ENCODE data around the gene LRRC28.

LRRC28 gene

GRCh38 chr15:99279290-99279689 is 28.0 kb downstream of the LRRC28 start:
- DNase-seq (ENCODE audit: insufficient read length) (no peak), FAIRE-seq (no peak)
- no peak for TF ChIP-seq POLR2A (IDR thresholded peaks at IDR 0.05; ENCODE audit: low read depth, low read length)
- no peak for TF ChIP-seq TAF1 (IDR thresholded peaks at IDR 0.05; ENCODE audit: borderline replicate concordance, low read depth, low read length)
- TF ChIP-seq POLR2AphosphoS5 (IDR thresholded peaks at IDR 0.05; ENCODE audit: low read depth, low read length), result no peak

DNA sequence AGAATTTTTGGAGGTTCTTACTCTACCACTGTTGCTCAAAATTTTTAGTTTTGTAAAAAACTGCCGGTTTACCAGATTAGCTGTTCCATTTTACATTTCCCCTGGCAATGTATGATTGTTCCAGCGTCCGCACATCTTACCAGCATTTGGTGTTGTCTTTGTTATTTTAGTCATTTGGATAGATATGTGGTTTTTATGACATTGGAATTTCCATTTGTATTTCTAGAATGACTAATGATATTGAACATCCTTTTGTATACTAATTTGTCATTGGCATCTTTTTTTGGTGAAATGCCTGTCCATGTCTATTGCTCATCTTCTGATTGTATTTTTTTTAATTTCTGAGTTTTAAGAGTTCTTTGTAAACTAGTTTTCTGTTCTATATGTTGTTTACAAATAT is 28.5 kb downstream of the LRRC28 start:
- TF ChIP-seq POLR2A (IDR thresholded peaks at IDR 0.05; ENCODE audit: low read depth, low read length) (no peak), TAF1 (IDR thresholded peaks at IDR 0.05; ENCODE audit: borderline replicate concordance, low read depth, low read length) (no peak), POLR2AphosphoS5 (IDR thresholded peaks at IDR 0.05; ENCODE audit: low read depth, low read length) (no peak)
- DNase-seq (ENCODE audit: insufficient read length), result no peak
- FAIRE-seq, result no peak

- TF ChIP-seq POLR2A (IDR thresholded peaks at IDR 0.05; ENCODE audit: low read depth, low read length) (no peak), TAF1 (IDR thresholded peaks at IDR 0.05; ENCODE audit: borderline replicate concordance, low read depth, low read length) (no peak), POLR2AphosphoS5 (IDR thresholded peaks at IDR 0.05; ENCODE audit: low read depth, low read length) (no peak)
- DNase-seq (ENCODE audit: insufficient read length) (no peak), FAIRE-seq (no peak)
Observed at GRCh38 chr15:99282121-99282520, 30.8 kb downstream of the LRRC28 start.

DNA sequence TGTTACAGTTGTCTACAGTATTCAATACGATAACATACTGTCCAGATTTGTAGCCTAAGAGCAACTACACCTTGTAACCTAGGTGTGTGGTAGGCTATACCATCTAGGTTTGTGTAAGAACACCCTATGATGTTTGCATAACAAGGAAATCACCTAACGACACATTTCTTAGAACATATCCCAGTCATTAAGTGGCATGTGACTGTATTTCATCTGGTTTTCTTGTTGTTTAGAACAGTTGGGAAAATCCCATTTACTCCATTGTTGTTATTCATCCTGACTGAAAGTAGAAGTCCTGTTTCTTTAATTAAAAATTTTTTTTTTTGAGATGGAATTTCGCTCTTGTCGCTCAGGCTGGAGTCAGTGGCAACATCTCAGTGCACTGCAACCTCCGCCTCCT is 31.3 kb downstream of the LRRC28 start:
- FAIRE-seq, result no peak
- TF ChIP-seq POLR2A (IDR thresholded peaks at IDR 0.05; ENCODE audit: low read depth, low read length), result no peak
- no peak for TF ChIP-seq POLR2AphosphoS5 (IDR thresholded peaks at IDR 0.05; ENCODE audit: low read depth, low read length)
- TF ChIP-seq TAF1 (IDR thresholded peaks at IDR 0.05; ENCODE audit: borderline replicate concordance, low read depth, low read length), result no peak
- no peak for DNase-seq (ENCODE audit: insufficient read length)

GRCh38 chr15:99283717-99284116 is 32.4 kb downstream of the LRRC28 start:
- FAIRE-seq (no peak), DNase-seq (ENCODE audit: insufficient read length) (no peak)
- TF ChIP-seq TAF1 (IDR thresholded peaks at IDR 0.05; ENCODE audit: borderline replicate concordance, low read depth, low read length) (no peak), POLR2AphosphoS5 (IDR thresholded peaks at IDR 0.05; ENCODE audit: low read depth, low read length) (no peak), POLR2A (IDR thresholded peaks at IDR 0.05; ENCODE audit: low read depth, low read length) (no peak)

GRCh38 chr15:99291643-99292042 is 40.4 kb downstream of the LRRC28 start:
- DNase-seq (ENCODE audit: insufficient read length) (no peak), FAIRE-seq (no peak)
- TF ChIP-seq POLR2A (IDR thresholded peaks at IDR 0.05; ENCODE audit: low read depth, low read length) (no peak), POLR2AphosphoS5 (IDR thresholded peaks at IDR 0.05; ENCODE audit: low read depth, low read length) (no peak), TAF1 (IDR thresholded peaks at IDR 0.05; ENCODE audit: borderline replicate concordance, low read depth, low read length) (no peak)

- FAIRE-seq, result no peak
- TF ChIP-seq POLR2A (IDR thresholded peaks at IDR 0.05; ENCODE audit: low read depth, low read length) (no peak), TAF1 (IDR thresholded peaks at IDR 0.05; ENCODE audit: borderline replicate concordance, low read depth, low read length) (no peak), POLR2AphosphoS5 (IDR thresholded peaks at IDR 0.05; ENCODE audit: low read depth, low read length) (no peak)
Observed at GRCh38 chr15:99295840-99296239, 44.6 kb downstream of the LRRC28 start.

DNA sequence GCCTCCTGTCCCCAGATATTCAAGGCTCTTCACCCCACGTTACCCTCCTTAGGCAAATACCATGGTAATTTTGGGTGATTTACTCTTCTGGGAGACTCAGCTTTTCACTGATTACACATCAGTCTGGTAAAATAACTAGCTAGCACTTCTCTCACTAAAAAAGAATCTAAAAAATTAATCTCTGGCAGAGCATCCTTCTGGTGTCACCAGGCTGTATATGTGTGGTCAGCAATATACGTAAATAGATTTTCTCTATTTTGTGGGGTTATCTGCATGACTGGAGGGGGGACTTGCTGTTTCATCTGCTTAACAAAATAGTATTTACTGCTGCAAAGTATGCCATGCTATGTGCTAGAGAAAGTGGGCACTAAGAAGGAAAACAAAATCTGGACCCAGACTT is 45.1 kb downstream of the LRRC28 start:
- TF ChIP-seq POLR2AphosphoS5 (IDR thresholded peaks at IDR 0.05; ENCODE audit: low read depth, low read length), result no peak
- no peak for TF ChIP-seq TAF1 (IDR thresholded peaks at IDR 0.05; ENCODE audit: borderline replicate concordance, low read depth, low read length)
- FAIRE-seq (no peak), DNase-seq (ENCODE audit: insufficient read length) (no peak)

More at GRCh38 chr15:99295840-99296239, 44.6 kb downstream of the LRRC28 start:
- no peak for DNase-seq (ENCODE audit: insufficient read length)

- no peak for TF ChIP-seq POLR2AphosphoS5 (IDR thresholded peaks at IDR 0.05; ENCODE audit: low read depth, low read length)
- no peak for TF ChIP-seq TAF1 (IDR thresholded peaks at IDR 0.05; ENCODE audit: borderline replicate concordance, low read depth, low read length)
- no peak for TF ChIP-seq POLR2A (IDR thresholded peaks at IDR 0.05; ENCODE audit: low read depth, low read length)
- DNase-seq (ENCODE audit: insufficient read length) (no peak), FAIRE-seq (no peak)
Observed at GRCh38 chr15:99303907-99304306, 52.6 kb downstream of the LRRC28 start.

GRCh38 chr15:99305761-99306505 is 54.7 kb downstream of the LRRC28 start:
- TF ChIP-seq POLR2A (IDR thresholded peaks at IDR 0.05; ENCODE audit: low read depth, low read length) (no peak), TAF1 (IDR thresholded peaks at IDR 0.05; ENCODE audit: borderline replicate concordance, low read depth, low read length) (no peak), POLR2AphosphoS5 (IDR thresholded peaks at IDR 0.05; ENCODE audit: low read depth, low read length) (no peak)
- no peak for DNase-seq (ENCODE audit: insufficient read length)
- no peak for FAIRE-seq

- DNase-seq (ENCODE audit: insufficient read length) (no peak), FAIRE-seq (no peak)
- no peak for TF ChIP-seq POLR2A (IDR thresholded peaks at IDR 0.05; ENCODE audit: low read depth, low read length)
- no peak for TF ChIP-seq TAF1 (IDR thresholded peaks at IDR 0.05; ENCODE audit: borderline replicate concordance, low read depth, low read length)
- no peak for TF ChIP-seq POLR2AphosphoS5 (IDR thresholded peaks at IDR 0.05; ENCODE audit: low read depth, low read length)
Observed at GRCh38 chr15:99306694-99307338, 55.5 kb downstream of the LRRC28 start.

- DNase-seq (ENCODE audit: insufficient read length) (no peak), FAIRE-seq (no peak)
- TF ChIP-seq TAF1 (IDR thresholded peaks at IDR 0.05; ENCODE audit: borderline replicate concordance, low read depth, low read length) (no peak), POLR2A (IDR thresholded peaks at IDR 0.05; ENCODE audit: low read depth, low read length) (no peak), POLR2AphosphoS5 (IDR thresholded peaks at IDR 0.05; ENCODE audit: low read depth, low read length) (no peak)
Observed at GRCh38 chr15:99307735-99308134, 56.5 kb downstream of the LRRC28 start.
